HG03025 (cell line): Measurements from ENCODE around the gene ASNSD1.
A peak's percentile ranks its signal among the peaks of the same experiment; 100 is the strongest.
"Not testable (repeated sequence)": the region's sequence is repeated elsewhere in the genome, so short reads cannot be mapped to it uniquely, and the experiment has no call there.

Experiments
- ATAC-seq: cut with Tn5 transposase; IDR thresholded peaks from one replicate; pipeline ENCODE4 v1.9.1; 2021; ENCODE audit warnings: mild to moderate bottlenecking, moderate library complexity; ENCODE audit not compliant: unreplicated experiment, low FRiP score

ASNSD1 gene

DNA sequence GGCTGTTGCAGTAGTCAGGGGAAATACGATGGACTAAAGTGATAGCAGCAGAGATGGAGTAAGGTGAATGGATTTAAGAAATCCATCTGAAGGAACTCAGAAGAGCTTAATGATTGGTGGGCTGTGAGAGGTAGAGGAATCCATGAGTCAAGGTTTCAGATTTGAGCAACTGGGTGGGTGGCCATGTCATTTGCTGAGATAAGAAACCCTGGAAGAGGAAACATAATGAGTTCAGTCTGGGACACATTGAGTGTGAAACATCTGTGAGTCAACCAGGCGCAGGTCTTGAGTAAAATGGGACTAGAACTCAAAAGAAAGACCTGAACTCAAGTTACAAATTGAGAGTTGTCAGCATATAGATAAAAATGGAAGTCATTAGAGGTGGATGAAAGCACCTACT is 19.7 kb upstream of the ASNSD1 start:
- no peak for ATAC-seq

DNA sequence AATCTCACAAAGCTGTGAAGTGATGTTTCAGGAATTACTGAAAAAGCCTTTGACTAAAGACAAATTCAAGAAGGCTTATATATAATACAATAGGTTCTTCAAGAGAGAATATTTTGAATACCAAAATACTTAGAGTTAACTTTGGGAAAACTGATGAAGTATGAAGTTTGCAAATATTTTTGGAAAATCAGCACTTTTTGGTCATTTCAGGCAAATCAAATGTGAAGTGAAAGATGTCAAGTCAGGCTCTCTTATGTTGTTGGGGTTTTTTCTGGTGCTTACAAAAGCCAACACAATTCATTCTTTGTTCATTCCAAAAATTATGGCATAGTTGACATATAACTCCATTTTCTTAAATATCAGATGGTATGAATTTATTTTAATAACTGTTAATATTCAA is 14.7 kb upstream of the ASNSD1 start:
- ATAC-seq: no peak

DNA sequence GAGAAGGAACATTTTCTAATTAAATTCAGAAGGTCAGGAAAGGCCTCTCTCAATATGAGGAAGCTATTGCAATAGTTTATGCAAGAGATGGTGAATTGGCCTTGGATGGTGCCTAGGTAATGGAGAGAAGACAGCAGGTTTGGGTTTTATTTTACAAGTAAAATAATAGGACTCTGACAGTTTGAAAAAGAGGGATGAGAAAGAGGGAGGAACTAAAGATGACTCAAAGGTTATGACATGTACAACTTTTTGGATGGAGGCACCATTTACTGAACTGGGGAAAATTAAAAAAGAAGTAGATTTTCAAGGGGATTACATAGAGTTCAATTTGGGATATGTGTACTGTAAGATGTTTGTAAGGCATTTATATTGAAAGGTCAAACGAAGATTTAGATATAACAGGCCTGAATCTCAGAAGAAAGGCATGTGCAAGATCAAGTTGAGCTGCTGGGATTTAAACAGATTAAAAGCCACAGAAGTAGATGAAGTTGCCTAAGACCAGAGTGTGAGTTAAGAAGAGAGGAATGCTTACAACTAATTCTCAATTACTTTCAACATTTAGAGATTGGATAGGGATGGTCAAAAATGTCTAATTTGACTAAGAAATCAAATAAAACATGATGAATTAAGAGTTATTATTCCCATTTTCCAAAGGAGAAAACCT is 12.3 kb upstream of the ASNSD1 start:
- no peak for ATAC-seq

DNA sequence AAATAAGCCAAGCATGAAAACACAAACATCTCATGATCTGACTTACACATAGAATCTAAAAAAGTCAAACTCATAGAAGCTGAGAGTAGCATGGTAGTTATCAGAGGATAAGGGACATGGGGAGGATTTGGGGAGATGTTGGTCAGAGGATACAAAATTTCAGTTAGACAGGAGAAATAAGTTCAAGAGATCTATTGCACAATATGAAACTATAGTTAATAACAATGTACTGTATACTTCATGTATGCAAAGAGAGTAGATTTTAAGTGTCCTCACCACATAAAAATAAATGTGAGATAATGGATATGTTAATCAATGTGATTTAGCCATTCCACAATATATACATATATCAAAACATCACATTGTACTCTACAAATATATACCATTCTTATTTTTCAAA is 10.0 kb upstream of the ASNSD1 start:
- no peak for ATAC-seq

DNA sequence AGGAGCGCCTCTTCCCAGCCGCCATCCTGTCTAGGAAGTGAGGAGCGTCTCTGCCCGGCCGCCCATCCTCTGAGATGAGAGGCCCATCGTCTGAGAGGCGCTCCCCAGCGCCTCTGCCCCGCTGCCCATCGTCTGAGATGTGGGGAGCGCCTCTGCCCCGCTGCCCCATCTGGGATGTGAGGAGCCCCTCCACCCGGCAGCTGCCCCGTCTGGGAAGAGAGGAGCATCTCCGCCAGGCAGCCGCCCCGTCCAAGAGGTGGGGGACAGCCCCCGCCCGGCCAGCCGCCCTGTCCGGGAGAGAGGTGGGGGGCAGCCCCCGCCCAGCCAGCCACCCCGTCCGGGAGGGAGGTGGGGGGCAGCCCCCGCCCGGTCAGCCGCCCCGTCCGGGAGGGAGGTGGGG is 7.8 kb upstream of the ASNSD1 start:
- ATAC-seq: not testable (repeated sequence)

DNA sequence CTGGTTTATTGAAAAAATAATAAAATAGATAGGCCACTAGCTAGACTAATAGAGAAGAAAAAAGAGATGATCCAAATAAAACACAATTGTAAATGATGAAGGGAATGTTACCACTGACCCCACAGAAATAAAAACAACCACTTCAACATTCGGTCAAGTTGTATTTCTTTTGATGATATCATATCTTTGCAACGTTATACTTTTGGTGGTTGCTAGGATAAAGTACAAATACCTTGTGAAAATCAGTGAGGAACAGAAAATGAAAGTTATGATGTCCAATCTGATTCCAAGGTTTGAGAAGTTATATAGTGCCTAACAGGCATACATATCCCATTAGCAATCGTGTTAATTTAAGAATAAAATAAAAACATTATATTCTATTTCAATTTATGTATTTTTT is 6.6 kb upstream of the ASNSD1 start:
- ATAC-seq: no peak

DNA sequence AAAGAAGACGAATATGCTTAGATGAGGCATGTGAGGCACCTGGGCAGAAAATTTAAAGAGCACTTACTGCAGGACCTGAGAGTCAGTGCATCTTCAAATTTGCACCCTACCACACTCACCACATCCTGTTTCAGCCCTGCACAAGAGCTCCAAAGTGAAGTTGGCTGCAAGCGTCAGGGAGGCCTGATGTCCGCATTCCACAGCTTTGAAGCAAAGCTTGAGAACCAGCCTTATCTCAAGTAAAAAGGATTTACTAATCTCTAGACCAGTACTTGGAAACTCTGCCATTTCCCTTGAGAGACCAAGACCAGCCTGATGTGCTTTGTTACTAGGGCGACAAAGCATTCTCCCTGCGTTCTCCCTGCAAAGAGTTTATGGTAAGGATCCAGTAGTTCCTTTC is 3.4 kb upstream of the ASNSD1 start:
- peak; percentile 31 for ATAC-seq

DNA sequence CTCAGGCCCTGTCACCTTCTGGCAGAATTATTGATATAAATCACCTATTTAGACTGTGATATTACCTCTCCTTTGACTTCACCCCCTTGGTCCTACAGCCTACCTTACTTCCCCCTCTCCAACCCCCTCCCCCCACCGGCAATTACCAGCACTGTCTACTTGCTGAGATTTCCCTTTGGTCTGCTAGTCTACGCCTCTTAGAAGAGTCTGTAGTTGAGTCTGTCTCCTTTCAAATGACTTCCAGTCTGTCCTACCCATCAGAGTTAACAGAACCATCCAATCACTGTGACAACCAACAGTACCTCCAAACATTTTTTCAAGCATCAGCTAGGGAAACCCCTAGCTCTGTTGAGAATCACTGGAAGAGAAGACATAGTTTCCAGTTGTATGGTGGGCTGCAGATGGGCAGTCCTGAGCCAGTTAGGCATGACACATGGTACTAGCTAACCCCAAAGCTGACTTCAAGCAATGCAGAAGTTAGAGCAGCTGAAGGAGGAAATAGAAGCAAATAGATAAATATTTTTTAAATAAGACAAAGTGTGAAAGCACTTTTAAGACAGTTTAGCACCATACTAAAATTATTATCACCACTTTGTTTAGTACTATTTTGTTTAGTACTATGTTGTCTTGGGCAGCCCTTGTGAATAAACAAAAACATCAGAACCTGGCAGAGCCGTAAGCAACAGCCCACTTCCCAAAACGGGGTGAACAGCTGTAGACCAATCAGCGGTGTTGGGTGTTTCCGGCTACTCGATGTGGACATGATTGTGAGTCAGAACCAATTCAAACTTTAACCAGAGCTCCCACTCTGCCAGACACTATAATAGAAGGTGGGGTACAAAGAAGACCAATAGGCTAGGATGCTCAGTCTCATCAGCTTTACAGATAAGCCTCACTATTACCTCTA is 2.7 kb upstream of the ASNSD1 start:
- ATAC-seq: no peak

DNA sequence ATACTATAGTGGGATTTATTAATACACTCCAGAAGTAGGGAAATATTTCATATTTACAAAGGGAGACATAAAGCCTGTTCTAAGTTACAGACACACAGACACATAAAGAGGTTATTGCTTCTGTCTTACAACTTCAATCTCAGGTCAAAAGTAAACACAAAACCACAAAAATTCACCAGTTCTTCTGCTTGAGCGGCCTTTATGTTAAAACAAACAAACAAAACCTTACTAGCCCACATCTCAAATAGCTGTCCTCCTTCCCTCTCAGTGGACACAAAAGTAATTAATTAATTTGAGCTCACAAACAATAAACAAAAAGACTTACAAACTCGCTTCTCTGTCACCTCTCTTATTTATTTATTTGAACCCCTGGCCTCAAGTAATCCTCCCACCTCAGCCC is 1.5 kb upstream of the ASNSD1 start:
- no peak for ATAC-seq

DNA sequence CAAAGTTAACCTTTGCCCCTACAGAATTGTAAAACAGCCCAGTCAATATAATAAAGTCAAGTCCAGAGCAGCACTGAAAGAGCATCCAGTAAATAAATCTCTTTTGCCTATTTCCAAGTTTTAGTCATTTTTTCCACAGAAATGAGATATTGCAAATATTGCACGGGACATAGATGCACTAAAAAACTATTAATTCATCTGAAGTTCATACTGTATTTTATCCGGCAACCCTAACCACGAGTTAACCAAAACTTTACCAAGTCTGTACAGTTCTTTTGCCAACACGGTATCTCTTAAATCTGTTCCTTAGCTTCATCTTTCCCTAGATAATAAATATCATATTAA is 484 bp upstream of the ASNSD1 start:
- ATAC-seq: no peak

DNA sequence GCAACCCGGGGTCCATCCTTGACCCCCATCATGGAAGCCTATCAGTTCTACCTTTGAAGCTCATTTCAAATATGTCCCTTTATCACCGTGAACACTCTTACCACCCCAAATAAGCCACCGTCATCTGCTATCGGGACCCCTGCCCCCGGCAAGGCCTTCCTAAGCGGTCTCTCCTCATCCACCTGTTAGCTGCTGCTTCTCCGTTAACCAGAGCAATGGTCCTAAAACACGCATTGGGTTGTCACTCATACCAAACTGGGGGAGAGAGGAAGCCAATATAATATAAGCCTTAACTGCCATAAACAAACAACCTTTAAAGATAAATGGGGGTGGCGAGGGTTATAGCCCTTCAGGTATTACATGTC is 680 bp downstream of the ASNSD1 start:
- ATAC-seq: no peak

DNA sequence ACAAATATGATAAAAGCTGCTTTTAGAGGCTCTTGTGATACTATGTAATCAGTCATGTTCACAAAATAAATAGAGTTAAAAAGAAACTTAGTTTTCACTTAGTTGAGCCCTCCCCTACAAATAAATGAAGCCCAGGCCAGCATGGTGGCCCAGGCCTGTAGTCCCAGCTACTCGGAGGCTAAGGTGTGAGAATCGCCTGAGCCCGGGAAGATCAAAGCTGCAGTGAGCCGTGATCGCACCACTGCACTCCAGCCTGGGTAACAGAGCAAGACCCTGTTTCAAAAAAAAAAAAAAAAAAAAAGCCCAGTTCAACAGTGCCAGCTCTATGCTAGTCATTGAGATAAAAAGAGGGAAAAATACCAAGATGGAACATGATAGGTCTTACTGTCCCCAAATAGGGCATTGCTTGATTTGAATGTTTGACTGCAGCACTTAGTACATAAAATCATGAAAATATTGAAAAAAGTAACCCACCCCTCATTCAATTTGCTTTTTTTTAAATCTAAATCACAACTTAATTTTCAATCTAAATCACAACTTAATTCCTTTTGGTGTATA is 1.5 kb downstream of the ASNSD1 start:
- ATAC-seq: no peak

DNA sequence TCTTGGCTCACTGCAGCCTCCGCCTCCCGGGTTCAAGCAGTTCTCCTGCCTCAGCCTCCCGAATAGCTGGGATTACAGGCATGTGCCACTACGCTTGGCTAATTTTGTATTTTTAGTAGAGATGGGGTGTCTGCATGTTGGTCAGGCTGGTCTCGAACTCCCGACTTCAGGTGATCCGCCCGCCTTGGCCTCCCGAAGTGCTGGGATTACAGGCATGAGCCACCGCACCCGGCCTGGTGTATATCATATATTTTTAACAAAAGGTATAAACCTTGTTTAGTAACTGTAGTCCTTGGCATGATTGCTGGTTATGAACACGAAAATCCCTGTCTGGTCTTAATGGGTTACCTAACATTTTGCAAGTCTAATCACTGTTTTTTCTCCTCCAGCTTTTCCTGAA is 2.1 kb downstream of the ASNSD1 start:
- not testable (repeated sequence) for ATAC-seq

DNA sequence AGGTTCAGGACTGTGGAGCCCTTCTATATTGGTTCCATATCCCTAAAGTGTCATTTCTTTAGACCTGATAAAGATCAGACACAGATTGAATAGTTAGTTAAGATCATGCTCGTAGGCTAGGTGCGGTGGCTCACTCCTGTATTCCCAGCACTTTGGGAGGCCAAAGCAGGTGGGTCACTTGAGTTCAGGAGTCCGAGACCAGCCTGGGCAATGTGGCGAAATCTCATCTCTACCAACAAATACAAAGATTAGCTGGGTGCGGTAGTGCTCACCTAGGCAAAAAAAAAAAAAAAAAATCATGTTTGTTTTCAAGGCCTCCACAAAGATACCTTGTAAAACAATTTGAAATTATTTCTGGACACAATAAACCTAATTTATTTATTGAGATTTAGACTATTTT is 8.7 kb downstream of the ASNSD1 start:
- ATAC-seq: no peak

DNA sequence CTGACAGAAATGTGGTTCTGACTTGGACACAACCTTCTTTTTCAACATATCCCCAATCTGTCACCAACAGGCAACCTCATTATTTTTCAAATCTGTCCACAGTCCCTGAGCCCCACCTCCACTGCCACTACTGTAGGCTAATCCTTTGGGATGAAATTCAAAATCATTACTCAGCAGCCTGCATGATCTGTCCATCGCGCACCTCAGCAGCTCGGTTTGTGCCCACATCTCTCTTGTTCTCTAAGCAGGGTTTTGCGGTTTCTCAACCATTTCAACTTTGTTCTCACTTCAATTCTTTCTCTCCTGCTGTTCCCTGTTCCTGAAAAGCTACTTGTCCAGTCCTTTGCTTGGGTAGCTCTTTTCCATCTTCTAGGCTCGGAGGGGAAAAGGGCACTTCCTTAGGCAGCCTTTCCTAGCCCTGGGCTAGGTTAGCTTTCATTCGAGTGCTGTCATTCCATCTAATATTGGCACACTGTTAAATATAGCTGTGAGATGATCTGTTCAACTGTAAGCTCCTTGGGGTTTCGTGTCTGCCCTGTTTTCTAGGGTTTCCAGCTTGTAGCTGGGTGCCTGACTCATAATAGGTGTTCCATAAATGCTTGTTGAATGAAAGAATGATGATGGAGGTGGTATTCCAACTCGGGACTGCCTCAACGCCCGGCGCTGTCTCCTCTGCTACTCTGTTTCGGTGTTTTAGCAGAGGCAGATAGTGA is 12.6 kb downstream of the ASNSD1 start:
- no peak for ATAC-seq

DNA sequence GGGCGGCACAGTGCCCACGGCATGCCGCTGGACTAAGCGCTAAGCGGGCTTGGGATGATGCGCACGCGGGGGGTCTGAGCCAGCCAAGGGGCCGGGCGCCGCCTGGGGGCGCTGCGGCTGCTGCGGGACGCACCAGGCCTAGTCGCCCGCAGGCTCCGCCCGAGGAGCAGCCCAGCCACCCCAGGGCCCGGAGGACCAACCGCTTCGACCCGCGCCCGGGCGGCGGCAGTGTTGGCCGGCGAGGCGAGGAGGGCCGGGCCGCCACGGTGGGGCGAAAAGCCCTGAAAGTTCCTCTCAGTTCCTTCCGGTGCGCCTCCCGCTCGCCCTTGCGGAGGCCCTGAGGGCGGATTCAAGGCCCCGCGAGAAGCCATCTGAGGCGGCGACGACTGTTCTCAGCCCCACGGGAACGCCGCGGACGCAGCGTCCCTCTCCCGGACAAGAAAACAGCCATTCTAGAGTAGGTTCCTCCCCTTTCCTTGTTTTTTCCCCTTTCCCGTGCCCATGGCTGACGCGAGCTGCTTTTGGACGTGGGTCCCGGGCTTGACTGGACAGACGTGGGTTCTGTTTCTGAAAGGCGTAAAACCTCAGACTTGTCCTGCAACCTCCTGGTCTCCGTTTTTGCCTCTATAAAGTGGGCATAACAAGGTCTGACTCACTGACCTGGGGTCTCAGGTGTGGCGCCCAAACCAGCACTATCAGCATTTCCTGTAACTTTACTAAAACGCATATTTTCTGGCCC is 13.3 kb downstream of the ASNSD1 start, which contains the start of gene ANKAR:
TSS of gene ANKAR (plus strand) at position 297 of the 739 bp plus-strand sequence. CDS start 1,821 bp downstream, outside the sequence.
- ATAC-seq: peak; percentile 97

DNA sequence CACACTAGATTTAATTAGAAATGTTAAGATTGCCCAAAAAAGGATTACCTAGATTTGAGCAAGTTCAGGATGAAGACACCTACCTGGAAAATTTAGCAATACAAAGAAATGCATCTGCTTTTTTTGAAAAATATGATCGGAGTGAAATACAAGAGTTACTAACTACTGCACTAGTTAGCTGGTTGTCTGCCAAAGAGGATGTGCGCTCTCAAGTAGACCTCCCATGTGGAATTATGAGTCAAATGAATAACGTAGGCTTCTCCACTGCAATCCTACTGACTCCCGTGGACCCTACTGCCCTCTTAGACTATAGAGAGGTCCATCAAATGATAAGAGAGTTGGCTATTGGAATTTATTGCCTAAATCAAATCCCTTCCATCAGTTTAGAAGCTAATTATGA is 15.2 kb downstream of the ASNSD1 start:
- ATAC-seq: no peak

DNA sequence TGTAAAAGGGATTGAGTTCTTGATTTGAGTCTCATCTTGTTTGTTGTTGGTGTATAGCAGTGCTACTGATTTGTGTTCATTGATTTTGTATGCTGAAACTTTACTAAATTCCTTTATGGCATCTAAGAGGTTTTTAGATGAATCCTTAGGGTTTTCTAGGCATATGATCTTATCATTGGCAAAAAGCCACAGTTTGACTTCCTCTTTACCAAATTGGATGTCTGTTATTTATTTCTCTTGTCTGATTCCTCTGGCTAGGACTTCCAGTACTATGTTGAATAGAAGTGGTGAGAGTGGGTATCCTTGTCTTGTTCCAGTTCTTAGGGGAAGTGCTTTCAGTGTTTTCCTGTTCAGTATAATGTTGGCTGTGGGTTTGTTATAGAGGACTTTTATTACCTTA is 18.0 kb downstream of the ASNSD1 start:
- ATAC-seq: no peak

DNA sequence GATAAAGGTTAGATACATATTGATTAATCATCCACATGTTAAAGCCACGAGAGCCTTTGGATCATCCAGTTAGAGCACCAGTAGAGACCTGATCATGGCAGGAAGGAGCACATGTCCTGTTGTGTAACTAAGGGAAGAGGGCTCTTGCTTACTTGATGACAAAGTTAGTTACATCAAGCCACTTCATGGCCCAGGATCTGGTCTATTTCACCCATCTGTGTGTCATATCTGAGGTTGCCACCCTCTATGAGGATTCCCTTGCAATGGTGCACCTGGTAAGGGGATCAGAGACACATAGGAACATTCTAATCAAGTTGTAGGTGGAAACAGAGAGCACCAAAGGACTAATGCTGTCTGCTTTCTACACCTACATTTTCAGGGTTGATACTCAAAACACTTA is 19.9 kb downstream of the ASNSD1 start:
- no peak for ATAC-seq

DNA sequence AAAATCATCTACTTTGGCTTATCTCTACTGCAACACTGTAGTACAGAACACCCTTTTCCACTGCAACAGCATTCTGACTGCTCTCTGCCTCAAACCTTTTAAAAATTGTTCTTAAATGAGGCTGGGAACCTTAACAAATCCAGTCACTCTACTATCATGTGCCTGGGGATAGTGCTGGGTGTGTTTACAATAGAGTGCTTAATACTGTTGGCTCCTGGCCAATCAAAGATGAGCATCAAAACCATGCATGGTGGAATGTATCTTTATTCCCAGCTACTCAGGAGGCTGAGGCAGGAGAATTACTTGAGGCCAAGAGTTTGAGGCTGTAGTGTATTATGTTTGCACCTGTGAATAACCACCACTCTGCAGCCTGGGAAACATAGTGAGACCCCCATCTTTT is 20.6 kb downstream of the ASNSD1 start:
- ATAC-seq: no peak
